Vein endothelial cell (primary cell): ENCODE measurements around the gene CLEC14A. TPM values are rescaled to one million over a fixed set of nuclear protein-coding genes. Genes with fewer than 3 reads are reported as not detected.

Source experiments
- total RNA-seq: library from RNA; depleted of rRNA; stranded (reverse); fragments of >200 nt; gene quantifications from 2 replicates; pipeline ENCODE4 v1.2.3, GENCODE V29; 2012

The CLEC14A gene
- total RNA-seq = 418 and 421 TPM in 2 replicates

GRCh38 chr14:38255673-38256532 lies at the start of gene CLEC14A:
CLEC14A (minus strand) TSS chr14:38256093; CDS start chr14:38256022, 71 bp downstream.

GRCh38 chr14:38207736-38208617 lies 47.9 kb downstream of the CLEC14A start, which contains the start of gene SSTR1:
SSTR1 (plus strand) TSS chr14:38207904; CDS start chr14:38209390, 1,486 bp downstream.

Other genes starting within 250 kb of the CLEC14A start
- gene SSTR1, start 48.2 kb downstream of the CLEC14A start, total RNA-seq = 0.29 and 0.33 TPM in 2 replicates